OCI-LY1 (cell line): ENCODE data around the gene NF2.

Experiments used
- H2AFZ ChIP-seq: fragments of 200-600 bp; sonication (generic), shearing (Covaris generic); 2 replicates; pipeline ENCODE4 v1.6.0; 2014; ENCODE audit warnings: antibody characterized with exemption, mild to moderate bottlenecking, low read length
- H3F3A ChIP-seq: fragments of 200-600 bp; sonication (generic), shearing (Covaris generic); 2 replicates; pipeline ENCODE4 v1.6.0; 2014; ENCODE audit warnings: mild to moderate bottlenecking, antibody characterized with exemption, low read length, moderate library complexity; ENCODE audit not compliant: insufficient read depth
- H3K27ac ChIP-seq: fragments of 200-600 bp; sonication (generic); 2 replicates; pipeline ENCODE4 v1.5.1; 2014; ENCODE audit warnings: low read length, mixed run types, mild to moderate bottlenecking, low read depth; ENCODE audit not compliant: poor library complexity, severe bottlenecking
- H3K27me3 ChIP-seq: fragments of 200-600 bp; sonication (generic); 2 replicates; pipeline ENCODE4 v1.6.0; 2014; ENCODE audit warnings: antibody characterized with exemption, mild to moderate bottlenecking, low read length, moderate library complexity; ENCODE audit not compliant: insufficient read depth
- H3K36me3 ChIP-seq: fragments of 200-600 bp; sonication (generic); 2 replicates; pipeline ENCODE4 v1.6.1; 2014; ENCODE audit warnings: mild to moderate bottlenecking, antibody characterized with exemption, low read length, moderate library complexity, mixed read lengths; ENCODE audit not compliant: insufficient read depth
- H3K4me1 ChIP-seq: fragments of 200-600 bp; sonication (generic); 2 replicates; pipeline ENCODE4 v1.5.1; 2014; ENCODE audit warnings: mild to moderate bottlenecking, low read length, moderate library complexity; ENCODE audit not compliant: insufficient read depth, severe bottlenecking
- H3K4me2 ChIP-seq: fragments of 200-600 bp; sonication (generic), shearing (Covaris generic); 2 replicates; pipeline ENCODE4 v1.6.1; 2014; ENCODE audit warnings: low read length
- H3K4me3 ChIP-seq: fragments of 200-600 bp; sonication (generic); 2 replicates; pipeline ENCODE4 v1.5.1; 2014; ENCODE audit warnings: low read length, low read depth, mild to moderate bottlenecking, mixed read lengths; ENCODE audit not compliant: poor library complexity, severe bottlenecking
- H3K79me2 ChIP-seq: fragments of 200-600 bp; shearing (Covaris generic); 2 replicates; pipeline ENCODE4 v1.6.1; 2016; ENCODE audit warnings: mixed run types, low read length, mixed read lengths; ENCODE audit not compliant: insufficient read depth
- H3K9ac ChIP-seq: fragments of 200-600 bp; sonication (generic), shearing (Covaris generic); 2 replicates; pipeline ENCODE4 v1.6.1; 2014; ENCODE audit warnings: mild to moderate bottlenecking, low read length, mixed read lengths
- H3K9me2 ChIP-seq: fragments of 200-600 bp; sonication (generic), shearing (Covaris generic); 2 replicates; pipeline ENCODE4 v1.6.1; 2014; ENCODE audit warnings: low read depth, mild to moderate bottlenecking, low read length, mixed read lengths
- H3K9me3 ChIP-seq: fragments of 200-600 bp; shearing (Covaris generic); 2 replicates; pipeline ENCODE4 v1.6.1; 2014; ENCODE audit warnings: low read length, mixed read lengths
- H4K20me1 ChIP-seq: fragments of 200-600 bp; sonication (generic), shearing (Covaris generic); 2 replicates; pipeline ENCODE4 v1.6.0; 2016; ENCODE audit warnings: mild to moderate bottlenecking, low read length; ENCODE audit not compliant: insufficient read depth
- EZH2 ChIP-seq: fragments of 200-600 bp; sonication (generic), shearing (Covaris generic); IDR thresholded peaks from 2 replicates; pipeline ENCODE4 v1.8.0; 2017; ENCODE audit warnings: borderline replicate concordance, mixed run types, mild to moderate bottlenecking, antibody characterized with exemption, low read length, moderate library complexity, mixed read lengths
- TF ChIP-seq, protein P1 (sequence below): fragments of 200-600 bp; sonication (generic), shearing (Covaris generic); IDR thresholded peaks from 2 replicates; pipeline ENCODE4 v1.5.1; 2017; ENCODE audit warnings: mild to moderate bottlenecking, antibody characterized with exemption, low read length, moderate library complexity, mixed read lengths

Gene NF2

GRCh38 chr22:29716814-29717545 is 113.5 kb downstream of the NF2 start:
- Histone ChIP-seq H3K27me3 (peaks cover 12% of the 10 kb centered on the region; the same call in 1 of the 2 replicates), H3K9me2 (no peaks in the 10 kb centered on the region)

DNA sequence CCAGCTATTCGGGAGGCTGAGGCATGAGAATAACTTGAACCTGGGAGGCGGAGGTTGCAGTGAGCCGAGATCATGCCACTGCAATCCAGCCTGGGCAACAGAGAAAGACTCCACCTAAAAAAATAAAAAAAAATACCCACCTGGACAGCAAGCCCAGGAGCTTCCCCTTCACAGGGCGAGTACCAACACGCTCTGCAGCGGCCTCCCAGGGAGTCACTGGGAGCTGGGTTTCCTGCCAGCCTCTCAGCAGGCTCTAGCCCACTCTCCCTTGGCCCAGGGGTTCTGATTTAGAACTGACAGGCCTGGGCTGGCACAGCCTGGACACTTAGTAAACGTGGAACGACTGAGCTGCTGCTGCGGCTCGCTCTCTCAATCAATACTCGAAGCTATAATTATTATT is 114.4 kb downstream of the NF2 start:
- Histone ChIP-seq H3F3A (no peaks in the 10 kb centered on the region), H3K27ac (no peak overlapping the region), H3K9ac (no peak overlapping the region), H3K4me1 (no peaks in the 10 kb centered on the region), H3K4me2 (no peak overlapping the region), H3K9me3 (no peaks in the 10 kb centered on the region), H2AFZ (no peak overlapping the region), H3K36me3 (no peaks in the 10 kb centered on the region), H3K4me3 (no peak overlapping the region), H3K79me2 (no peaks in the 10 kb centered on the region), H3K27me3 (peaks cover 12% of the 10 kb centered on the region; the same call in 1 of the 2 replicates), H4K20me1 (no peaks in the 10 kb centered on the region), H3K9me2 (no peaks in the 10 kb centered on the region)
- no peak for TF ChIP-seq EZH2
- TF ChIP-seq, protein P1, sequence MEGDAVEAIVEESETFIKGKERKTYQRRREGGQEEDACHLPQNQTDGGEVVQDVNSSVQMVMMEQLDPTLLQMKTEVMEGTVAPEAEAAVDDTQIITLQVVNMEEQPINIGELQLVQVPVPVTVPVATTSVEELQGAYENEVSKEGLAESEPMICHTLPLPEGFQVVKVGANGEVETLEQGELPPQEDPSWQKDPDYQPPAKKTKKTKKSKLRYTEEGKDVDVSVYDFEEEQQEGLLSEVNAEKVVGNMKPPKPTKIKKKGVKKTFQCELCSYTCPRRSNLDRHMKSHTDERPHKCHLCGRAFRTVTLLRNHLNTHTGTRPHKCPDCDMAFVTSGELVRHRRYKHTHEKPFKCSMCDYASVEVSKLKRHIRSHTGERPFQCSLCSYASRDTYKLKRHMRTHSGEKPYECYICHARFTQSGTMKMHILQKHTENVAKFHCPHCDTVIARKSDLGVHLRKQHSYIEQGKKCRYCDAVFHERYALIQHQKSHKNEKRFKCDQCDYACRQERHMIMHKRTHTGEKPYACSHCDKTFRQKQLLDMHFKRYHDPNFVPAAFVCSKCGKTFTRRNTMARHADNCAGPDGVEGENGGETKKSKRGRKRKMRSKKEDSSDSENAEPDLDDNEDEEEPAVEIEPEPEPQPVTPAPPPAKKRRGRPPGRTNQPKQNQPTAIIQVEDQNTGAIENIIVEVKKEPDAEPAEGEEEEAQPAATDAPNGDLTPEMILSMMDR = no peak

More at GRCh38 chr22:29716814-29717545, 113.5 kb downstream of the NF2 start:
- no peak overlapping the region for H3K9ac ChIP-seq
- H3K4me3 ChIP-seq = no peak overlapping the region
- no peak overlapping the region for H2AFZ ChIP-seq
- H3K36me3 ChIP-seq = no peaks in the 10 kb centered on the region
- H4K20me1 ChIP-seq = no peaks in the 10 kb centered on the region
- H3K9me3 ChIP-seq = no peaks in the 10 kb centered on the region
- H3K4me1 ChIP-seq = no peaks in the 10 kb centered on the region
- no peak overlapping the region for H3K4me2 ChIP-seq
- H3K79me2 ChIP-seq = no peaks in the 10 kb centered on the region
- no peak overlapping the region for H3K27ac ChIP-seq
- no peak for TF ChIP-seq EZH2
- TF ChIP-seq, protein P1 = no peak
- no peaks in the 10 kb centered on the region for H3F3A ChIP-seq

DNA sequence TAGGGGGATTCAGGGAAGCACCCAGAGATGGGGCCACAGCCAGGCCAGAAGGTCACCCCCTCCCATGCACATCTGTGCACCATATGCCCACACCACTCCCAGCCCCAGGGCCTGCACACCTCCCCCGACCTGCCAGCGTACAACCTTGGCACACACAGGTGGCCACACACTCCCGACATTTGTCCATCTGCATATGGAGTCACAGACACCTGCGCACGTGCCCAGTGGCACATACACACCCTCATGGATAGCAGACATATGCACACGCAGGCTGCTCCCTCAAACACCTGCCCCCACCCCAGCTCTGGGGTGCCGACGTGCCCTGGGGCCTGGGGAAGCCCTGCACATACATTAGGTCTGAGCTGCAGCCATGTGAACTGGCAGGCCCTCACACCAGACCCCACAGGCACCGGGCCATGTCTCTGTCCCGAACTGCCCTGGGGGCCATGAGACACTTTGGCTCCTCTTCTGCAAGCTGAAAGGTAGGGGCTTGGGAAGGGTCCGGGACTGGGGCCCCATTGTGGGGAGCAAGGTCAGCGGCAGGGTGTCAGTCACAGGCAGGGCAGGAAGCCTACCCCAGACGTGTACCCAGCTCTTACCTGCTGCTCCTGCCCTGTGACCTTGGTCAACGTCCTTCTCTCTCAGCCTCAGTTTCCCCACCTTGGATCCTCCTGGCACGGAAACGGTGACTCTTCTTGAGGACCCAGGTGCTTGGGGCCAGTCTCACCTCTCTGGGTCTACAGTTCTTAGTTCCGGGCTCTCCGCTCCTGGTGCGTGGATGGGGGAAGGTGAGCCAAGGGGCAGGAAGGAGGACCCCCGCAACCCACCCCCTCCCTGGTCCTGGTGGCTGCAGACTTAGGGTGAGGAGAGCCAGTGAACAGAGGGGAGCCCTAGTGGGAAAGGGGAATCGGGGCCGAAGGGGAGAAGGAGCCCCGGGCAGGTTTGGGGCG is 115.8 kb downstream of the NF2 start:
- no peaks in the 10 kb centered on the region for H4K20me1 ChIP-seq
- H2AFZ ChIP-seq = no peak overlapping the region
- no peak overlapping the region for H3K9ac ChIP-seq
- H3K4me2 ChIP-seq = no peak overlapping the region
- no peaks in the 10 kb centered on the region for H3K9me3 ChIP-seq
- H3K36me3 ChIP-seq = no peaks in the 10 kb centered on the region
- H3K4me3 ChIP-seq = no peak overlapping the region
- H3K27ac ChIP-seq = no peak overlapping the region
- no peaks in the 10 kb centered on the region for H3K9me2 ChIP-seq
- no peaks in the 10 kb centered on the region for H3K4me1 ChIP-seq
- H3K79me2 ChIP-seq = no peaks in the 10 kb centered on the region
- no peaks in the 10 kb centered on the region for H3F3A ChIP-seq
- H3K27me3 ChIP-seq = peaks cover 19% of the 10 kb centered on the region; the same call in 1 of the 2 replicates
- no peak for TF ChIP-seq EZH2
- TF ChIP-seq, protein P1 = no peak
